Stimulated activated CD4-positive, alpha-beta T cell treated with anti-CD3 and anti-CD28 coated beads, TNF-alpha, amount 100 ng/mL, for 24 hours (primary cell): Measurements from ENCODE around the gene IL6R.

Experiments used
- DNase-seq, 3 experiments: peaks; one replicate each; pipeline ENCODE4 v3.0.0-alpha.2; 2020; ENCODE audit warnings: low read depth in 3 of 3

The IL6R gene

GRCh38 chr1:154517661-154518060, 112.5 kb downstream of the IL6R start:
- DNase-seq = no peak
